PFSK-1 (cell line): ENCODE measurements around the gene NISCH.

Experiments used
- FOXP2 ChIP-seq: optimal IDR thresholded peaks from 2 replicates; pipeline ENCODE3; 2011; ENCODE audit warnings: borderline replicate concordance, control low read depth, inconsistent platforms; ENCODE audit not compliant: insufficient read depth; ENCODE audit errors: extremely low read length, extremely low read depth
- POLR2AphosphoS5 ChIP-seq: IDR thresholded peaks from 2 replicates; pipeline ENCODE4 v1.6.1; 2012; ENCODE audit warnings: low read depth, mild to moderate bottlenecking, control low read depth, low read length, moderate library complexity
- REST ChIP-seq, 2 experiments: IDR thresholded peaks; 2 replicates each; pipeline versions ENCODE4 v1.6.1 to v1.8.0; 2011 to 2012; ENCODE audit warnings: low read depth in 2 of 2, low read length in 2 of 2, control low read depth in 1 of 2, inconsistent platforms in 1 of 2, mild to moderate bottlenecking in 1 of 2, moderate library complexity in 1 of 2; ENCODE audit not compliant: insufficient read depth in 1 of 2

DNA sequence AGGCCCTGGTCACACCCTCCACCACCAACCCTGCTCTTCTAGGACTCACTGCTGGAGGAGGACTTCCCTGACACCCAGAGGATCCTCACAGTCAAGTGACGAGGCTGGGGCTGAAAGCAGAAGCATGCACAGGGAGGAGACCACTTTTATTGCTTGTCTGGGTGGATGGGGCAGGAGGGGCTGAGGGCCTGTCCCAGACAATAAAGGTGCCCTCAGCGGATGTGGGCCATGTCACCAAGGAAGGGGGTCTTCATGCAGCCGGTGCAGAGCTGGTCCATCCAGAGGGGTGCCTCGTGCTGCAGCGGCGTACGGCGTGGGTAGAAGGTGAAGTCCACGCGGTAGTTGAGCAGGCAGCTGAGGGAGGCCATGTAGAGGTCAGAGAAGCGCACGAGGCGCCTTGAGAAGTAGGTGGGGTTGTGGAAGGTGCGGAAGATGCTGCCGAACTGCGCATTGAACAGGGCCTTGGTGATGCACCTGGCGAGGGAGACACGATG, 68.9 kb downstream of the NISCH start:
- TF ChIP-seq REST (IDR thresholded peaks at IDR 0.05; ENCODE audit: insufficient read depth in 1 of 2, low read depth in 2 of 2, low read length in 2 of 2) (no peak), FOXP2 (no peak), POLR2AphosphoS5 (no peak)
